Measurements from ENCODE around the gene SLC17A9. TPM values are rescaled to one million over a fixed set of nuclear protein-coding genes. Genes with fewer than 3 reads are reported as not detected.

The SLC17A9 gene
- total RNA-seq, 3 donors from 2014 or later: 2.2 to 4.9 (median 2.7) TPM

DNA sequence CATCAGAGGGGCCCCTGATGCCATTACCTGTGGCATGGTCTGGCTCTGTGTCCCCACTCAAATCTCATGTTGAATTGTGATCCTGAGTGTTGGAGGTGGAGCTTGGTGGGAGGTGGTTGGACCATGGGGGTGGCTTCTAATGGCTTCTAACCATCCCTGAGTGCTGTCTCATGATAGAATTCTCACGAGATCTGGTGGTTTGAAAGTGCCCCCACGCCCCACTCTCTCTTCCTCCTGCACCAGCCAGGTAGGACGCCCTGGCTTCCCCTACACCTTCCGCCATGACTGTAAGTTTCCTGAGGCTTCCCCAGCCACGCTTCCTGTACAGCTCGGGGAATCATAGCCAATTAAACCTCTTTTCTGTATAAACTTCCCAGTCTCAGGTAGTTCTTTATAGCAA is 39.4 kb downstream of the SLC17A9 start:
- H3K36me3 ChIP-seq: no peaks in the 10 kb centered on the region
- DNase-seq (ENCODE audit: low spot score in 2 of 2): no peak
- no peak for TF ChIP-seq POLR2AphosphoS5 (IDR thresholded peaks at IDR 0.05)
- TF ChIP-seq, protein P1, sequence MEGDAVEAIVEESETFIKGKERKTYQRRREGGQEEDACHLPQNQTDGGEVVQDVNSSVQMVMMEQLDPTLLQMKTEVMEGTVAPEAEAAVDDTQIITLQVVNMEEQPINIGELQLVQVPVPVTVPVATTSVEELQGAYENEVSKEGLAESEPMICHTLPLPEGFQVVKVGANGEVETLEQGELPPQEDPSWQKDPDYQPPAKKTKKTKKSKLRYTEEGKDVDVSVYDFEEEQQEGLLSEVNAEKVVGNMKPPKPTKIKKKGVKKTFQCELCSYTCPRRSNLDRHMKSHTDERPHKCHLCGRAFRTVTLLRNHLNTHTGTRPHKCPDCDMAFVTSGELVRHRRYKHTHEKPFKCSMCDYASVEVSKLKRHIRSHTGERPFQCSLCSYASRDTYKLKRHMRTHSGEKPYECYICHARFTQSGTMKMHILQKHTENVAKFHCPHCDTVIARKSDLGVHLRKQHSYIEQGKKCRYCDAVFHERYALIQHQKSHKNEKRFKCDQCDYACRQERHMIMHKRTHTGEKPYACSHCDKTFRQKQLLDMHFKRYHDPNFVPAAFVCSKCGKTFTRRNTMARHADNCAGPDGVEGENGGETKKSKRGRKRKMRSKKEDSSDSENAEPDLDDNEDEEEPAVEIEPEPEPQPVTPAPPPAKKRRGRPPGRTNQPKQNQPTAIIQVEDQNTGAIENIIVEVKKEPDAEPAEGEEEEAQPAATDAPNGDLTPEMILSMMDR (IDR thresholded peaks at IDR 0.05): no peak
- TF ChIP-seq POLR2A (IDR thresholded peaks at IDR 0.05): no peak
- H3K4me3 ChIP-seq: no peak overlapping the region
- no peak overlapping the region for H3K27ac ChIP-seq
- intact Hi-C loops (cut with DNase I; ENCODE audit: low total_unique reads): no loop called here
- peaks cover 4 to 63% of the 10 kb centered on the region in 2 donors for H3K27me3 ChIP-seq
- no peaks in the 10 kb centered on the region for H3K4me1 ChIP-seq
- H3K9me3 ChIP-seq: no peaks in the 10 kb centered on the region

DNA sequence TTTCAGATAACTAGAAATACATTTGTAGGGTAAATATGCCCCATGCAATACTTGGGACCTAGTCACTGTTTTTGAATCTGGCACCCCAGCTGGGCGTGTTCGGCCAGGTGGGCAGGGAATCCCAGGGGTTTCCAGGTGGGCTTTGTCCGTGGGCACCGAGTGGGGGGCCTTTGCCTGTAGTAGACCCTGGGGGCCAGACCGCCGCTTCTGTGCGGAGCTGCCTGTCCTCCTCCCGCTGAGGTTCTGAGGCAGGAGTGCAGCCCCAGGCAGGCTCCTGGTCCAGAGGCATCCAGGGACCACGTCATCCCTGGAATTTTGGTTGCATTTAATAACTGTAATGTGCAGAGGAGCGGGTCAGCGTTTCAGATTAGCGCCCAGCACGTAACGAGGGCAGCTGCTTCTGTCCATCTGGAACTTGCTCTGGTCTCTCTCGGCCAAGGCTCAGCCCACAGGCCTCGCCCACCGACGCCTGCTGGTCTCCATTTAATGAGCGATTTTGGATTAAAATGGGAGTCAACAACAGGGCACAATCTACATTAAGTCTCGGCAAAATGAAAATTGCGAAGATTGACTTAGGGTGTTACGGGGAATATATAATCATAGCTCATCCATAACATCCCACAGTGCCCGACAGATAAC is 41.5 kb downstream of the SLC17A9 start:
- Histone ChIP-seq H3K4me3 (no peak overlapping the region), H3K27ac (no peak overlapping the region), H3K27me3 (peaks cover 4 to 65% of the 10 kb centered on the region in 2 donors), H3K9me3 (no peaks in the 10 kb centered on the region), H3K4me1 (no peaks in the 10 kb centered on the region), H3K36me3 (no peaks in the 10 kb centered on the region)
- intact Hi-C loops (cut with DNase I; ENCODE audit: low total_unique reads): no loop called here
- TF ChIP-seq POLR2A (IDR thresholded peaks at IDR 0.05): no peak
- TF ChIP-seq, protein P1 (IDR thresholded peaks at IDR 0.05): no peak
- no peak for TF ChIP-seq POLR2AphosphoS5 (IDR thresholded peaks at IDR 0.05)
- DNase-seq (ENCODE audit: low spot score in 2 of 2): no peak

DNA sequence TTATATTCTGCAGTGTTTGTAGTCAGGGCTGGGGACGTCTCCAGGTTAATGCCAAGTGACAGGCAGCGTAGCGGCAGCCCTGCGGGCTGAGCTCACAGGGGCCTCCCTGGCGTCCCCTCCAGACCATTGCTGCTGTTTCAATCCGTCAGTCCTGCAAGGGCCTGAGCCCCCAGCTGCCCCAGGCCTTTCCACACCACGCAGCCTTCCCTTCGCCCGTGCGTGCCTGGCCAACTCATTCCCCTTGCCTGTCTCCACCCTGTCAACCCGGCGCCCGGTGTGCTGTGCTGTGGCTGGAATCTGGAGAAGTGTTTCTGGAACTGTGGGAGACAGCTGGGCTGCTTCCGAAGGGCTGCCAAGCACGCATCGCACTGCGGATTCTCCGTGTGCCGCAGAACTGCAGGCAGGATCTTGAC is 42.4 kb downstream of the SLC17A9 start:
- TF ChIP-seq POLR2A (IDR thresholded peaks at IDR 0.05): no peak
- TF ChIP-seq, protein P1 (IDR thresholded peaks at IDR 0.05): no peak
- no peak for TF ChIP-seq POLR2AphosphoS5 (IDR thresholded peaks at IDR 0.05)
- no peaks in the 10 kb centered on the region for H3K36me3 ChIP-seq
- no peak for DNase-seq (ENCODE audit: low spot score in 2 of 2)
- intact Hi-C loops (cut with DNase I; ENCODE audit: low total_unique reads): no loop called here
- no peak overlapping the region for H3K4me3 ChIP-seq
- H3K27ac ChIP-seq: no peak overlapping the region
- no peaks in the 10 kb centered on the region for H3K4me1 ChIP-seq
- no peaks in the 10 kb centered on the region for H3K9me3 ChIP-seq
- H3K27me3 ChIP-seq: peaks cover 4 to 68% of the 10 kb centered on the region in 2 donors

DNA sequence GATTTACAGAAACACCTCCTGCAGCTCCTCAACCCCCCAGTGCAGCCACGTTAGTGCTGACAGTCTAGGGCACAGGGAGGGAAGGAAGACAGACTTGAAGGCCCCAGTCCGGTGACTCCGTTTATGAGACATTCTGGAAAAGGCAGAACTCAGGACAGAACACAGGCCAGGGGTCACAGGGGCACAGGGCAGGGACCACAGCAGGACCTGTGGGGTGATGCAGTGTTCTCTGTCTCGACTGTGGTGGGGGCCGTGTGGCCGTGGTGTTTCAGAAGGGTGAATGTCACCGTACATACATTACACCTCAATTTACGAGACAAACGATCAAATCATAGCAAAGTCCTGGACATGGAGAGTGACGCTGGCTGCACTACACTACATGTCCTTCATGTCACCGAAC is 43.0 kb downstream of the SLC17A9 start:
- Histone ChIP-seq H3K4me1 (no peaks in the 10 kb centered on the region), H3K9me3 (no peaks in the 10 kb centered on the region), H3K27ac (no peak overlapping the region), H3K4me3 (no peak overlapping the region), H3K27me3 (peaks cover 4 to 68% of the 10 kb centered on the region in 2 donors), H3K36me3 (no peaks in the 10 kb centered on the region)
- intact Hi-C loops (cut with DNase I; ENCODE audit: low total_unique reads): no loop called here
- no peak for DNase-seq (ENCODE audit: low spot score in 2 of 2)
- TF ChIP-seq POLR2A (IDR thresholded peaks at IDR 0.05) (no peak), POLR2AphosphoS5 (IDR thresholded peaks at IDR 0.05) (no peak)
- TF ChIP-seq, protein P1 (IDR thresholded peaks at IDR 0.05): no peak

DNA sequence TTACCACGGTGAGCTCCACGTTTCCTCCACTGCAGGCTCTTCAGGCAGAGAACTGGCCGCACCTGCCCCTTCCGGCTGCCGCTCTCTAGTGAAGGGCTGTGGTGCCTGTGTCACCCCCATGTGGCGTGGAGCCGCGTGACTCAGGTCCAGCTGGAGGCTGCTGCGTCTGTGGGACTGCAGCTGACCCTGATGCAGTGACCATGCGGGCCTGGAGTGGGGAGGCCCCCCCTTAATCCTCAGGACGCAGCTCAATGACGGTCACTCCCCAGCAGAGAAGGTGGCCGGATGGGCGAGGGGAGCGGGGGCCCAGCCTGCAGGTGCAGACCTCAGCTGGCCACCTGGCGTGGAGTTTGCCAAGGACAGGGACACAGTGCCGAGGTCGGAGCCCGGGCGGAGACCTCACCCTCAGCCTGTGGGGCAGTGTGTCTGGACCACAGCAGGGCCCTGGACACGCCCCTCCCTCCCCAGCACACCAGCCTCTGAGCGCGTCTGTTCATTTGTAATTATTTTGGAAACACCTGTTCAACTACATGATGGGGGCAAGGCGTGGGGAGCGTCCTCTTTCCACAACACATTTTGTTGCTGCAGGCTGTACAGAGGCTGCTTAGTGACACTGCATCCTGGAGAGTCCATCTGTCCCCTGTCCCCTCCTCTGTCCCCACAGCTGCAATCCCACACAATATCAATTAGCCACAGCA is 43.5 kb downstream of the SLC17A9 start:
- no peaks in the 10 kb centered on the region for H3K36me3 ChIP-seq
- no peaks in the 10 kb centered on the region for H3K9me3 ChIP-seq
- H3K27me3 ChIP-seq: peaks cover under 1 to 62% of the 10 kb centered on the region in 2 donors
- TF ChIP-seq, protein P1 (IDR thresholded peaks at IDR 0.05): no peak
- TF ChIP-seq POLR2A (IDR thresholded peaks at IDR 0.05) (no peak), POLR2AphosphoS5 (IDR thresholded peaks at IDR 0.05) (no peak)
- no peak overlapping the region for H3K27ac ChIP-seq
- DNase-seq (ENCODE audit: low spot score in 2 of 2): no peak
- no peaks in the 10 kb centered on the region for H3K4me1 ChIP-seq
- no peak overlapping the region for H3K4me3 ChIP-seq
- intact Hi-C loops (cut with DNase I; ENCODE audit: low total_unique reads): no loop called here
